Measurements from ENCODE around the gene TTYH1.

Gene TTYH1

GRCh38 chr19:54379187-54379678 is 36.0 kb upstream of the TTYH1 start:
- TF ChIP-seq ZBTB7A (IDR thresholded peaks at IDR 0.05; ENCODE audit: low read depth) (no peak), TEAD4 (IDR thresholded peaks at IDR 0.05) (no peak), REST (IDR thresholded peaks at IDR 0.05; ENCODE audit: low read depth) (no peak), CEBPB (IDR thresholded peaks at IDR 0.05) (no peak), NFIC (IDR thresholded peaks at IDR 0.05) (no peak), EP300 (IDR thresholded peaks at IDR 0.05; ENCODE audit: borderline replicate concordance) (no peak)

DNA sequence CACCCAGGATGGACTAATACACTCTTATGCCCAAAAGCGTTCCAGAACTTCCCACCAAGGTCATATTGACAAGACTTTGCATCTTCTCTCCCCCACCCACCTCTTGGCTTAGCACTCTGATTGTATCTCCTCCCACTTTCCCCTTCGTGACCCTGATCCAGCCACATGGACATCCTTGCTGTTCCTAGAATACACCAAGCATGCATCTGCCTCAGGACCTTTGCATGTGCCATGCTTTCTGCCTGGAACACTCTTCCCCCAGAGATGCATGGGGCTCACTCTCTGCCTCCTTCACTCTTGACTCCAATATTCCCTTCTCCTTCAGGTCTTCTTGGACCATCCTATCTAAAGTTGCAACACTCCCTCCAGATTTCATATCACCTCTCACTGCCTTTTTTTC is 34.4 kb upstream of the TTYH1 start:
- no peak for TF ChIP-seq CEBPB (IDR thresholded peaks at IDR 0.05)
- TF ChIP-seq EGR1 (IDR thresholded peaks at IDR 0.05): no peak
- no peak for TF ChIP-seq FOXM1 (IDR thresholded peaks at IDR 0.05; ENCODE audit: borderline replicate concordance, low read depth)
- no peak for TF ChIP-seq TEAD4 (IDR thresholded peaks at IDR 0.05)
- TF ChIP-seq TAF1 (IDR thresholded peaks at IDR 0.05; ENCODE audit: low read depth): no peak
- TF ChIP-seq YY1 (IDR thresholded peaks at IDR 0.05; ENCODE audit: low read depth): no peak

GRCh38 chr19:54383330-54383729 is 31.9 kb upstream of the TTYH1 start:
- no peak for TF ChIP-seq USF1 (IDR thresholded peaks at IDR 0.05)
- no peak for TF ChIP-seq CREB1 (IDR thresholded peaks at IDR 0.05; ENCODE audit: low read depth)
- no peak for TF ChIP-seq REST (IDR thresholded peaks at IDR 0.05; ENCODE audit: low read depth)

- TF ChIP-seq, protein P1, sequence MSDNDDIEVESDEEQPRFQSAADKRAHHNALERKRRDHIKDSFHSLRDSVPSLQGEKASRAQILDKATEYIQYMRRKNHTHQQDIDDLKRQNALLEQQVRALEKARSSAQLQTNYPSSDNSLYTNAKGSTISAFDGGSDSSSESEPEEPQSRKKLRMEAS (IDR thresholded peaks at IDR 0.05): no peak
- TF ChIP-seq USF1 (IDR thresholded peaks at IDR 0.05): no peak
- TF ChIP-seq EGR1 (IDR thresholded peaks at IDR 0.05): no peak
- TF ChIP-seq TCF12 (IDR thresholded peaks at IDR 0.05; ENCODE audit: low read depth): no peak
- no peak for TF ChIP-seq FOXM1 (IDR thresholded peaks at IDR 0.05; ENCODE audit: borderline replicate concordance, low read depth)
- no peak for TF ChIP-seq REST (IDR thresholded peaks at IDR 0.05; ENCODE audit: low read depth)
- no peak for TF ChIP-seq TAF1 (IDR thresholded peaks at IDR 0.05; ENCODE audit: low read depth)
- no peak for TF ChIP-seq CREB1 (IDR thresholded peaks at IDR 0.05; ENCODE audit: low read depth)
- no peak for TF ChIP-seq RAD21 (IDR thresholded peaks at IDR 0.05; ENCODE audit: low read depth)
- no peak for TF ChIP-seq CEBPB (IDR thresholded peaks at IDR 0.05)
- no peak for TF ChIP-seq YY1 (IDR thresholded peaks at IDR 0.05; ENCODE audit: low read depth)
- no peak for TF ChIP-seq NFIC (IDR thresholded peaks at IDR 0.05)
- no peak for TF ChIP-seq EP300 (IDR thresholded peaks at IDR 0.05; ENCODE audit: borderline replicate concordance)
- TF ChIP-seq TEAD4 (IDR thresholded peaks at IDR 0.05): no peak
- no peak for TF ChIP-seq ZBTB7A (IDR thresholded peaks at IDR 0.05; ENCODE audit: low read depth)
Observed at GRCh38 chr19:54387991-54388801, 27.1 kb upstream of the TTYH1 start.

DNA sequence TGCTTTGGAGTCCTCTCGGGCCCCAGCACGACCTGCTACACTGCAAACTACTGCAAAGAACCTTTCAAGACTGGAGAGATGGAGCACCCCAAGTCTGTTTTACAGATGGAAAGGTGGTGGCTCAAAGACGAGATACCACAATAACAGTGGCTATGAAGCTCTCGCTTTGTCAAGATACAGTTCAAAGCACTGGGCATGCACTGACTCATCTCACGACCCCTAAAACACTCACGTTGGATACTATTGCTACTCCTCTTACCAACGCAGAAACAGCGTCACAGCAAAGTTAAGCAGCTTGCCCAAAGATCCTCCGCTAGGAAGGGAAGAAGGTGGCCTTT is 26.5 kb upstream of the TTYH1 start:
- no peak for TF ChIP-seq YY1 (IDR thresholded peaks at IDR 0.05; ENCODE audit: low read depth)
- TF ChIP-seq, protein P1 (IDR thresholded peaks at IDR 0.05): no peak
- no peak for TF ChIP-seq TCF12 (IDR thresholded peaks at IDR 0.05; ENCODE audit: low read depth)
- no peak for TF ChIP-seq NFIC (IDR thresholded peaks at IDR 0.05)
- TF ChIP-seq TEAD4 (IDR thresholded peaks at IDR 0.05): no peak
- no peak for TF ChIP-seq USF1 (IDR thresholded peaks at IDR 0.05)
- no peak for TF ChIP-seq EGR1 (IDR thresholded peaks at IDR 0.05)
- no peak for TF ChIP-seq ZBTB7A (IDR thresholded peaks at IDR 0.05; ENCODE audit: low read depth)
- TF ChIP-seq FOXM1 (IDR thresholded peaks at IDR 0.05; ENCODE audit: borderline replicate concordance, low read depth): no peak

Measured in Ishikawa (cell line).